ENCODE data around the gene PAGE2B.
"Not testable (repeated sequence)": the region's sequence is repeated elsewhere in the genome, so short reads cannot be mapped to it uniquely, and the experiment has no call there.

PAGE2B gene, protein sequence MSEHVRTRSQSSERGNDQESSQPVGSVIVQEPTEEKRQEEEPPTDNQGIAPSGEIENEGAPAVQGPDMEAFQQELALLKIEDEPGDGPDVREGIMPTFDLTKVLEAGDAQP

DNA sequence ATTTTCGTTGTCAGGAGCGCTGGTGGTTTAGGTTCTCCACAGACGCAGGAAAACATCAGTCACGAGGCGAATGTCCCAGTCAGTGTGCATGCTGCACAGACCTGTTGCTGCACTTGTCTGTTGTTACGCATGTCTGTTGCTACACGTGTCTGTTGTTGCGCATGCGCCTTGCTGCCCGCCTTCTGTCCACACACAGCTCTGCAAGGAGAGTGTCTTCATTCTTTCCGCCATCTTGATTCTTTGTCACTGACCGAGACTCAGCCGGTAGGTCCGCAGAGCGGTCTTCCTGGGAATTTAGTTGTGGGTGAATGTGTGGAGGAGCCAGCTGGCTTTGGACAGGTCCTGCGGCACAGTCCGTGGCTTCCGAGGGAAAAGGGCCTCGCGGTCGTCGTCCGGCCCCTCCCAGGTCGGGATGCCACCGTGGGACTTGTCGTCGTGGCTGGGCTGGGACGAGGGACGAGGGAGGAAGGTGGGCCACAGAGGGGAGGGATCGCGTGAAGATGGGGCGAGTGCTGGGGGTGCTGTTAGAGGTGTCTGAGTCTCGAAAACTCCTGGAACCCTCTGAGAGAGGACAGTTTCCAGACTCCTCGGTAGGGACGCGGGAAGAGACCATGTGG is at the start of gene PAGE2B:
Gene PAGE2B, plus strand, starts transcription at position 180 of the 617 bp plus-strand sequence. CDS start 1,012 bp downstream, outside the sequence.
- no peak for DNase-seq

DNA sequence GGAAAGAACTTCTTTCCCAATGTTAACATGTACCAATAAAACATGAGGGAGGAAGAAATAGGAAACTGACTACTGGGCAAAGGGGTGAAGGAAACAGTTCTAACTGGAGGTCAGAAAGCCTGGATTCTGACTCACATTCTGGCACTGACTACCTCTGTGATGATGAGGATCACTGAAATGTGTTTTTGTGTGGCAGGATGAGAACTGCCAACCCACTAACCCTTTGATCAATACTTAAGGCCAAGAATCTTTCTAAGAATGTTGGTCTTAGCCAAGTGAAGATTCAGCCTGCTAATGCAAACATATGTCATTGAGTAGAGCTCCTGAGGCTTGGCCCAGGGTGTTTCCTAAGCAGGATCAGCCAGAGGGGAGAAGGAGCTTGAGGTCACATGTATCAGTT is 48.7 kb upstream of the PAGE2B start:
- DNase-seq: no peak

DNA sequence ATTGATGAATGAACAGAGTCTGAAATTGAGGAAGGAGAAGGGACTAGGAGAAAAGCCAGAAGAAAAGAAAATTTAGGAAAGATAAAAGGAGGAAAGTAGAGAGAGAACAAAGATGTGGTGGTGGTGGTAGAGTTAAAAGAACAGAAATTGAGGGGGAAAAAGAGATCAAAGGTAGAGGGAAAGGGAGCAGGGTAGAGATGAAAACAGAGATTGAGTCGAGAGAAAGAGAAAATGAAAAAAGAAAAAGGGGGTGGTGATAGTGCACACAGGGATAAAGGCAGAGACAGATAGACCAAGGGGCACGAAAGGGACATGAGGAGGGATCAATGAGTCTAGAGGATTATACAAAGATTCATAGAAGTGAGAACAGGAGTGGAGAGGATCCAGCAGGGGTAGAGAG is 48.0 kb upstream of the PAGE2B start:
- no peak for DNase-seq

DNA sequence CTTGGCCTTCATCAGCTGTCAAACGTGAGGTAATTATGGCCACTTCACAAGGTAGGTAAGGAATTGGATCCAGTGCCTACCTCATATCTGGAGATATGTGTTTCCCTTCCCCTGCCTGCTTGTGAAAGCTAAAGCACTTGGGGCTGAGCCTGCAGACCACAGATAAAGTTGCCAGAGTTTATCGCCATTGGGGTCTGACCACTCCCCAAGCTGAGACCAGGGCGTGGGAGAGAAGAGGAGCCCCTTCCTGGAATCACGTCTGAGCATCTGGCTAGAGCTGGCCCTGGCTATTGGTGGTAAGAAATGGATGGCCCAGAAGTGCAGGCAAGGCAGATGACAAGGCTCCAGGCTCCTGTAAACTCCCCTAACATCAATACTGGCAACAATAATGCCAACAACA is 46.8 kb upstream of the PAGE2B start:
- no peak for DNase-seq

DNA sequence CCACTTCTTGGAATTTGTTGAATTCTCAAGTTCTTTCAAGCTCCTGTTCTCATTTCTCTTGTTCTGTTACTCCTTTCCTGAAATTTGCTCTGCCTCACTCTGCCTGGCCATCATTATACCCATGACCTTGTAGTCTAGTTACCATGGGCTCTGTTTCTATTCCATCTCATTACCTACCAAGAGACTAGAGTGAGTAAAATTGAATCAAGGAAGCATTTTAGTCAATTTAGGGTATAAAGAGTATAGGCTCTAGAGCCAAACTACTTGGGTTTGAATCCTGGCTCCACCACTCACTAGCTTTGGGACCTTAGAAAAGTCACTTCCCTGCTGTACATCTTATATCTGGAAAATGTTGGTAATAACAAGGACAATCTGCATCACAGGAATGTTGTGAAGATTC is 46.2 kb upstream of the PAGE2B start:
- no peak for DNase-seq

DNA sequence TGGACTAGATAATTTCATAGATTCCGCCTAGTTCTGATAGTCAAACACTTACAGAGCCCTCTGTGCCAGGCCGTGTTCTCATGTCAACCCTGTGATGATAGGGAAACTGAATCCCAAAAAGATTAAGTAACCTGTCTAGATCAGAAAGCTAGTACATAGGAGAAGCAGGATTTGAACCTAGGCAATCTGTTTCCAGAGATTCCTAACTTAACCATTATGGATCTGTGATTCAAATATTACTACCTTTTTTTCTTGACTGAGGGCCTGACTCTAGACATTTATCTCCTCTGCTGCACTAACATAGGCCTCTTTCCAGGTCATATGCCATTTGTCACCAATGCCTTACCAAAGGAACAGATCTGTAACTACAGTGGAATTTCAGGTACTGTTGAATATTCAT is 45.5 kb upstream of the PAGE2B start:
- DNase-seq: no peak

DNA sequence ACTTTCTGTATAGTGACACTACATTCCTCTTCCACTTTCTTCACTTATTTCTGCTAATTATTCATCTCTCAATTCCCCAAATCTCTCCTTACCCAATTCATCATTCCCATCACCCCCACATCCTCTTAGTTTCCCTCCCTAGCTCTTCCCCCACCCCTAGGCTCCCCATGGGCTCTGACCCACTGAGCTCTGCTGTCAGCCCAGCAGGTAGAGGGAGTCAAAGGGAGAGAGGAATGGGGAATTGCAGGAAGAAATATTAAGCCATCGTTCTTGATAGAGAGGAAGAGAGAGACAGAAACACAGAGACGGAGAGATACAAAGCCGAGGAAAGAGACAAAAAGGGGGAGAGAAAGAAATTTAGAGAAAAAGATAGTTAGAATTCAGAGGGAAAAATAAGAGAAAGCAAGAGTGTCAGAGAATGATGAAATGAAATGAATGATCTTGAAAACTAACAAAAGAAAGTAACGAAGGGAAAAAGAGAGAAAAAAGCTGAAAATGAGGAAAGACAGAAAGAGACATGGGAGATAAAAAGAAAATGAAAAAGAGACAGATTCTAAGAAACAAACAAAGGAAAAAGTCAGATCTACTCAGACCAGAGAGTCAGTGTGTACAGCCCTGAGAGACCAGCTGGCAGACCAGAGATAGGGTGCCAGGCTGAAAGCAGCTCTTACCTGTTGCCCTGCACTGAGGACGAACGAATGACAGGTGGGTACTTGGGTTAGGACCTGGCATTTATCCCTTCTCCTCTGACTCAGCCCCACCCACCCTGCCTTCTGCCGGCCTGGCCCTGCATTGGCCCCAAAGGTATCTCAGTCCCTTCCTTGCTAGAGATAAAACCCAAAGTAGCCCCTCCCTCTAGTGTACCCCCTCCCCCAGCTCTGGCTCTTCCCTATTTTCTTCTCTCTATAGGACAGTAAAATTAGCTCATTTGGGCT is 44.3 kb upstream of the PAGE2B start, which contains the start of gene ALAS2:
Gene ALAS2, minus strand, starts transcription at position 707 of the 935 bp plus-strand sequence. CDS start 4,977 bp downstream, outside the sequence.
- DNase-seq: no peak

DNA sequence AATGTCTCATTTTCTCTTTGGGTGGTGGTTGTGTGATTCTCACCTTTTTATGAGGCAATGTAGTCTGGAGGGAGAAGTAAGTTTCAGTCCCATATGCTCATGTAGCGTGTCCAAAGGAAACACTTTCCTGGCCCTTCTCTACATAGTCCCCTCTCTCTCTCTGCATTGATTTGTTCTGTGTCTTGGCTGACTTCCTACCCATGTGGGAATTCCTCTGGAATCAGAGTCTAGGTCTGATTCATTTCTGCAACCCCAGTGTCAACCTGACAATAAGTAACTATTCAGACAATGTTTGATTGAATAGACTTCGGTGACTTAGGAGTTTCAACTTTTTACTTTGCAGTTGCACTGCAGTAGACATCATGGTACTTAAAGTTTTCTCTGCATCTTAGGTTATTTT is 41.4 kb upstream of the PAGE2B start:
- no peak for DNase-seq

DNA sequence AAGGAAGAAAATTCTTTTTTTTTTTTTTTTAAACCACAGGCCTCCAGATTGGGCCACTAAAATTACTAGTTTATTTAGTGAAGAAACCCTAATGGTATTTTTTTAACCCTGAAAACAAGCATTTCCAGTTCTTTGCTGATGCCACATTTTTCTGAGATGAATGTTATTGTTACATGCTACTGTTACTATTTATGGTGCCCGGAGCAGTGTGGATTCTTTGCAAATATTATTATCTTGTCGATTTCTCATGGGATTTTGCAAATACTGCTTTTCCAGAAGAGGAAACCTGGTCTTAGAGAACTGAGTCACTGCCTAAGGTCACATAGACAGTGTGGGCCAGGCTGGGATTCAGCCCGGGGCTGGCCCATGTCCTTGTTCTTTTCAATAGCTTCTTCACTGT is 35.4 kb upstream of the PAGE2B start:
- no peak for DNase-seq

DNA sequence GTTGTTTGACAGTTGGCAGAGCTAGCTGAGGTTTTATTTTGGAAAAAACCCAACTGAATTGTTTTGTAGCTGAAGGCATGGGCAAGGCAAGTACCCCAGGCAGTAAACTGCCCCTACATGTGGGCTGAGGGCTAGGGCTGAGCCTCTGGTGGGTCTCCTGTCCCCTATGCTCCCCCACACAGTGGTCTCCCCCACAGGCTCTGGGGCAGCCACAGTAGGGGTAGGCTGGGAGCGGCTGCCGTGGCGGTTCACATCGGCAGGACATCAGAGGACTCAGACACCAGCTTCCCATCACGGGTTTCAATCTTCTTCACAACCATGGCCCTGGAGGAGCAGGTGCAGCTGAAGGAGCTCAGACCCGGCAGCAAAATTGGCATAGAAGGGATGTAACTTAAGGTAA is 33.3 kb upstream of the PAGE2B start:
- no peak for DNase-seq

DNA sequence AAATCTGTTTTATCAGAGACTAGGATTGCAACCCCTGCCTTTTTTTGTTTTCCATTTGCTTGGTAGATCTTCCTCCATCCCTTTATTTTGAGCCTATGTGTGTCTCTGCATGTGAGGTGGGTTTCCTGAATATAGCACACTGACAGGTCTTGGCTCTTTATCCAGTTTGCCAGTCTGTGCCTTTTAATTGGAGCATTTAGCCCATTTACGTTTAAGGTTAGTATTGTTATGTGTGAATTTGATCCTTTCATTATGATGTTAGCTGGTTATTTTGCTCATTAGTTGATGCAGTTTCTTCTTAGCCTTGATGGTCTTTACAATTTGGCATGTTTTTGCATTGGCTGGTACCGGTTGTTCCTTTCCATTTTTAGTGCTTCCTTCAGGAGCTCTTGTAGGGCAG is 24.2 kb upstream of the PAGE2B start:
- not testable (repeated sequence) for DNase-seq

DNA sequence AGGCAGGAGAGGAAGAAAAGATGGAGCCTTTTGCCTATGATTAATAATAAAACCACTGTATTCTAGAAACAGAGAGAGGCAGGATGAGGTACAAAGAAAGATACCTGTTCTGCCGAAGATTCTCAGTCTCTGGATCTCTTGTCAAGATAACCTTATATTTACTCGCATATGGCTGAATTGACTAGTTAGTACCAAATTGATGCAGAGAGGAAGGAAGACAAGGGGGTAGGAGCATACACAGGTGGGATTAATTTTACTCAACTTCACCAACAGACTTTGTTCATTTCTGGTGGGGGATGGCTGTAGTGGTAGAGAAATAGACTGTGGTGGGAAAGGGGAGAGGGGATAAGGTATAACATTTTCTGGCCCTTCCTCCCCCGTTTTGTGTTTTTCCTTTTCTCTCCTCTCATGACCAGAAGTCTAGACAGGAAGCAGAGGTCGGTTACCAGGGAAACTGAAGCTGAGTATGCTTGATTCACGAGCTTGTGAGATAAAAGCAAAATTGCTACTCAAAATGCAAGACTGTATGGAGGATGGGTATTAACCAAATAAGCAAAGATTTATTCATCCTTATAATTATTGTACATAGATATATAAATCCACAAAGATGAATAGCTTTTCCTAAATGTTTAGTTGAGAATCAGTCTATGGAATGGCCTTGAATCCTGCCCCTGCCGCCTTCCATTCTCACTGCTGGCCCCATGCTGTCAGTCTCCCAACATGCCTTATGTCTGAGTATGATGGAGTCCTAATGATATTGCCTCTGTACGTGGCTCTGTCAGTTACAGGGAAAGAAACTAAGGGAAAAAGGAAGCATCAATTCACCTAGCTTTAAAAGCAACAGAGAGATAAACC is 17.8 kb upstream of the PAGE2B start:
- no peak for DNase-seq

DNA sequence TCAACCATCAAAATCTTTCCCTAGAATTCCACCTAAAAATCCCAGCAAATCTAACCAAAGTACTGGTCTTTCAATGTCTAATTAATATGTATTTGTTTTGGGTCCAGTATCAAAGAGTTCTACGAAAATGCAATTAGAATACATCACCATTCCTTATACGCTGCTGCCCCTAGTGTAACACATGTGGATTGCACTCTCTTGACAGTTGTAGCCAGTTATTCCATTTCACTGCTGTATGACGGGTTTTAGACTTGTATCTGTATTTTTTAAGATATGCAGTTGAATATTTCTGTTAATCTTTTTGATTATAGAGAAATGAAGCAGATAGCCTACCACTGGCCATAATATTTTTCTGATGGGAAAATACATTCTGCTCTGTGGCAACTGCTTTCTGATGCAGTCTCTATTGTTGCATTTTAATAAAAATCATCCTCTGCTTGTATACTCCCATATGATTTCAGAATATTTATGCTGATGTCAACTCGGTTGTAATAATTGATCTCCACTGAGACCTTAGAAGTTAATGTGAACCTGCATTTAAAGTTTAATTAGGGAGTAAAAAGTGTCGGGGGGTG is 17.1 kb upstream of the PAGE2B start:
- no peak for DNase-seq

DNA sequence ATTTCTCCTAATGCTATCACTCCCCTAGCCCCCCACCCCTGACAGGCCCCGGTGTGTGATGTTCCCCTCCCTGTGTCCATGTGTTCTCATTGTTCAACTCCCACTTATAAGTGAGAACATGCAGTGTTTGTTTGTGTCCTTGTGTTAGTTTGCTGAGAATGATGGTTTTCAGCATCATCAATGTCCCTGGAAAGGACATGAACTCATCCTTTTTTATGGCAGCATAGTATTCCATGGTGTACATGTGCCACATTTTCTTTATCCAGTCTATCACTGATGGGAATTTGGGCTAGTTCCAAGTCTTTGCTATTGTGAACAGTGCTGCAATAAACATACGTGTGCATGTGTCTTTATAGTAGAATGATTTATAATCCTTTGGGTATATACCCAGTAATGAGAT is 7.7 kb upstream of the PAGE2B start:
- DNase-seq: not testable (repeated sequence)

DNA sequence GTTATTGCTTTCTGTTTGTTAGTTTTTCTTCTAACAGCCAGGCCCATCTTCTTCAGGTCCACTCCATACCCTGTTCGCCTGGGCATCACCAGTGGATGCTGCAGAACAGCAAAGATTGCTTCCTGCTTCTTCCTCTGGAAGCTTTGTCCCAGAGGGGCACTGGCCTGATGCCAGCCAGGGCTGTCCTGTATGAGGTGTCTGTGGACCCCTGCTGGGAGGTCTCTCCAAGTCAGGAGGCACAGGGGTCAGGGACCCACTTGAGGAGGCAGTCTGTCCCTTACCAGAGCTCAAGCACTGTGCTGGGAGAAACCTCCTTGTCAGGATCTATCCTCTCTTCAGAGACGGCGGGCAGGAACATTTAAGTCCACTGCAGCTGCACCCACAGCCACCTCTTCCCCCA is 2.5 kb upstream of the PAGE2B start:
- DNase-seq: no peak

DNA sequence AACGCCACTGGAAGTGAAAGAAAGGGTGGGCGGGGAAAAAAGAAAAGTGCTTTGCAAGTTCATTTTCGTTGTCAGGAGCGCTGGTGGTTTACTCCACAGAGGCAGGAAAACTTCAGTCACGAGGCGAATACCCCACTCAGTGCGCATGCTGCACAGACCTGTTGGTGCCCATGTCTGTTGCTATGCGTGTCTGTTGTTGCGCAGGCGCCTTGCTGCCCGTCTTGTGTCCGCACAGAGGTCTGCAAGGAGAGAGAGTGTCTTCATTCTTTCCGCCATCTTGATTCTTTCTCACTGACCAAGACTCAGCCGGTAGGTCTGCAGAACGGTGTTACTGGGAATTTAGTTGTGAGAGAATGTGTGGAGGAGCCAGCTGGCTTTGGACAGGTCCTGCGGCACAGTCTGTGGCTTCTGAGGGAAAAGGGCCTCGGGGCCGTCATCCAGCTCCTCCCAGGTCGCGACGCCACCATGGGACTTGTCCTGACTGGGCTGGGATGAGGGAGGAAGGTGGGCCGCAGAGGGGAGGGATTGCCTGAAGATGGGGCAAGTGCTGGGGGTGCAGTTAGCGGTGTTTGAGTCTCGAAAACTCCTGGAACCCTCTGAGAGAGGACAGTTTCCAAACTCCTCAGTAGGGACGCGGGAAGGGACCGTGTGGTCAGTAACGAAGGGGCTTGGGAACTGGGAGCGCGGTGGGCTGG is 14.1 kb downstream of the PAGE2B start, which contains the start of gene PAGE2:
Gene PAGE2, plus strand, starts transcription at position 224 of the 695 bp plus-strand sequence. CDS start 1,003 bp downstream, outside the sequence.
- DNase-seq: no peak

DNA sequence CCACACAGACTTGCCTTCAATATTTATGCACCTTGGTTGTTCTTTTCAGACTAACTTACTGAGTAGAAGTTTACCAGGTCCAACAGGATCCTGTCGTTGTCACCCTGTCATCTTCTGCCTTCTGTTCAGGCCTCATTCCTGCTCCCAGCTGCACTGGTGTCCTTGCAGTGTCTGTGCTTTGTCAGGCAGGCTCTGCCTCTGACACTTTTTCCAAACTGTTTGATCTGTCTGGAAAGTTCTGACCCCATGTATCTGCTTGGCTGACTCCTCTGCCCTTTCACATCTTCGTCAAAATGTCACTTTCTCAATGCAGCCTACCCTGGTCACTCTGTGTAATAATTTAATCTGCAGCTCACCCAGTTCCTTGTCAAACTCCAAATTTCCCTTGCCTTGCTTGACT is 23.9 kb downstream of the PAGE2B start:
- DNase-seq: no peak

DNA sequence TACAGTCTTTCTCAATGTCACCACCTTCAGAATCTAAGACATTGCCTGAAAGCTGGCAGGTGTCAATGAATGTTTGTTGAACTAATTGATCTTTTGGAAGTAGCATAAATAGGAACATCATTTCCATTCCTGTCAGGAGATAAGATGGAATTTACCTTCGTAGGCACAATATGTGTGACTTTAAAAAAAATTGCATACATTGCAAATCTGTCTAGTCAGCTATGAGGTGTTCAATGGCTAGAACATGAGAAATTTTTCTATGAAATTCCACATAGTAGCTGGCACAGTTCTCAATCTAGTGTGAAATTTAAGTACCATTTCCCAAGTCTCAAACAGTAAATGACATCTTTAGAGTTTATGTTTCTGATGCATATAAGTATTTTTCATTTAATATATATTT is 24.3 kb downstream of the PAGE2B start:
- DNase-seq: no peak

DNA sequence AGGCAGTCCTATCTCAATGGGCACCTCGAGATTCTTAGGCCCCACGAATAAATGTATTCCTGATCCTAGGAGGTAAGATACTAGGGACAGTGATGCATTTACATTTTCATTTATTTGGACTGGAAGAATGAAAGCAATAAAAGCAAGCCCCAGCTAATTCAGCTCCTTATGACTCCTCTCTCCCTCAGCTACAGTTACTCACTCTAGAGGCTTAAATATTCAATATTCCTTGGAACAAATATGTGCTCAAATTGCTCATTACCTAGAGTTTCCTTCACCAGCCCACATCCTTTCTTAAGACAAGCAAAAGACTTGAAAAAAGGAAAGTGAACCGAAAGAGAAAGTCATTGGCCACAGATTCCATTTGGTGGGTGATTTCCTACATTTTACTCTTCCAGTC is 27.9 kb downstream of the PAGE2B start:
- peak; percentile 5 for DNase-seq

DNA sequence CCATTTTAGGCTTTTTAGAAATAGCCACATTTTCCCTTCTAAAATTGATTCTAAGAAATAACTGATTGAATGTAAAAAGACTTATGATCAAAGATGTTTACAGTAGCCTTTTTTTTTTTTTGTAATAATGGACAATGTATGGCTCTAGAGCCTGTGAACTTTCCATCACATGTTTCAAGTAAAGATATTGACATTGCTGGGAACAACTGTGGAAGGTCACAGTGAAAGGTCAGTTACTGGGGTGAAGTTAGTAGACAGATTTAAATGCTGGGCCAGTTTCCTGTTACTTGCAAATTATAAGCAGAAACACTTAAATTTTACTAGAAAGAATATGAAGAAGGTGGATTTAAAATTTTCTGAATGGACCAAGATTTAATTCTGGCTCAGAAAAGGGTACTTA is 32.4 kb downstream of the PAGE2B start:
- DNase-seq: no peak

DNA sequence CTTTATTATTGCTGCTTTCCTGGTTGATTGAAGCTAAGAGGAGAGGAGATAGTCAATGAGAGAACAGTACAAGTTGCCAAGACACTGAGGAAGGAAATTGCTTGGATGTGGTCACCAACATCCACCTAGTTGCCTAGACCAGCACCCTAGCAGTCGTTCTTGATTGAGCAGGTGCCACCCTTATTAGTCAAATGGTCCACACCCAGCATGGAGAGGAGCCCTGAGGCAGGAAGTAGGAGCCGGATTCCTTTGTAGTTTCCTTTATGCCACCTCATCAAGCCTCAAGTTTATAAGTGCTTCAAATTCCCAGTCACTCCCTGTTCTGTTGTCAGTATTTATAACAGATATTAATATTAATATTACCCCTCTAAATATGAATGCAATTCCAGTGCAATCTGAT is 33.1 kb downstream of the PAGE2B start:
- no peak for DNase-seq

DNA sequence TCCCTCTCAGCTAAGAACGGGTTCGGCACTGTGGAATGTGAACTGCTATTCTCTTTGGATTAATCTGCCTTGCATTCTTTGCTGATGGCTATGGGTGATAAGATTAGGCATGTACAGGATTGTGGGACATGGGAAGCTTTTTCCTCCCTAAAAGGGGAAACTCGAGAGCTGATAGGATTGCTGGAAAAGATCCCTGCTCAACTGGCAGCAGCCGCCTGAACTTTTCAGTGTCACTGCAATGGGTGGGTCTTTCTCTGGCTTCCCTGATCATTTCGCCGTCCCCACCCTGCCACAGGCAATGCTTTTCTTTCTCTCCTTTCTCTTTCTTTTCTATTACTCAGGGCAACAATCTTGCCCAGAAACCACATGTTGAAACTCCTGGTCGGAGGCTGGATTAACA is 34.5 kb downstream of the PAGE2B start:
- DNase-seq: no peak

All from MV-4-11 (cell line).